Gastroesophageal sphincter (tissue), 4 donors: ENCODE results near the gene OLA1. TPM values are rescaled to one million over a fixed set of nuclear protein-coding genes. Genes with fewer than 3 reads are reported as not detected.

ENCODE experiments used
- ATAC-seq: fragments of 150-250 bp; one replicate; pipeline ENCODE4 v1.9.1; 2016; ENCODE audit warnings: mild to moderate bottlenecking, moderate library complexity
- H3K27ac ChIP-seq, 4 donors: fragments of 200-600 bp; sonication (generic) in 3 of 4; 1 replicate in 3 of 4; 2 replicates in 1 of 4; pipeline ENCODE4 v1.5.1; 2016 to 2019
- H3K27me3 ChIP-seq: fragments of 200-600 bp; sonication (generic); one replicate; pipeline ENCODE4 v1.5.1; 2019
- H3K36me3 ChIP-seq, 2 donors: fragments of 200-600 bp; sonication (generic); one replicate each; pipeline ENCODE4 v1.5.1; 2019; ENCODE audit warnings: control low read depth in 1 of 2
- H3K4me1 ChIP-seq, 3 donors: fragments of 200-600 bp; sonication (generic); 1 replicate in 2 of 3; 2 replicates in 1 of 3; pipeline ENCODE4 v1.5.1; 2016 to 2019; ENCODE audit warnings: control low read depth in 2 of 3
- H3K4me3 ChIP-seq, 2 donors: fragments of 200-600 bp; sonication (generic); one replicate each; pipeline ENCODE4 v1.5.1; 2019; ENCODE audit warnings: mild to moderate bottlenecking in 1 of 2, moderate library complexity in 1 of 2
- H3K9me3 ChIP-seq, 3 donors: fragments of 200-600 bp; sonication (generic); one replicate each; pipeline ENCODE4 v1.5.1; 2017 to 2019; ENCODE audit warnings: control low read depth in 2 of 3
- EP300 ChIP-seq: sonication (generic); formaldehyde crosslinking; IDR thresholded peaks from one replicate; pipeline ENCODE4 v1.6.1; 2017; ENCODE audit warnings: antibody characterized with exemption, mild to moderate bottlenecking
- POLR2A ChIP-seq, 2 donors: fragments of 450-650 bp; IDR thresholded peaks; one replicate each; pipeline ENCODE4 v1.6.1; 2017; ENCODE audit warnings: antibody characterized with exemption in 2 of 2, mild to moderate bottlenecking in 2 of 2, moderate library complexity in 1 of 2
- POLR2AphosphoS5 ChIP-seq: sonication (generic); formaldehyde crosslinking; IDR thresholded peaks from one replicate; pipeline ENCODE4 v1.6.1; 2017; ENCODE audit warnings: antibody characterized with exemption
- WGBS, 2 donors: methylation state at CpG; one replicate each; pipeline ENCODE4 v1.1.5; 2018; ENCODE audit warnings: low coverage in 1 of 2; 5-methylcytosine and 5-hydroxymethylcytosine counted together
- total RNA-seq, 4 donors: library from RNA; depleted of rRNA; stranded (reverse); fragments of >200 nt; gene quantifications; one replicate each; pipeline ENCODE4 v1.1.0, GENCODE V29; 2016
- TF ChIP-seq, protein P1 (sequence below), 4 experiments: fragments of 200-600 bp in 2 of 4; fragments of 450-650 bp in 2 of 4; sonication (generic) in 1 of 4; IDR thresholded peaks; one replicate each; pipeline ENCODE4 v1.5.1; 2017 to 2019; ENCODE audit warnings: antibody characterized with exemption in 4 of 4, mild to moderate bottlenecking in 2 of 4, moderate library complexity in 2 of 4

OLA1 gene
- total RNA-seq, 4 donors from 2014 or later, result 57.1 to 90.4 (median 72.1) TPM

DNA sequence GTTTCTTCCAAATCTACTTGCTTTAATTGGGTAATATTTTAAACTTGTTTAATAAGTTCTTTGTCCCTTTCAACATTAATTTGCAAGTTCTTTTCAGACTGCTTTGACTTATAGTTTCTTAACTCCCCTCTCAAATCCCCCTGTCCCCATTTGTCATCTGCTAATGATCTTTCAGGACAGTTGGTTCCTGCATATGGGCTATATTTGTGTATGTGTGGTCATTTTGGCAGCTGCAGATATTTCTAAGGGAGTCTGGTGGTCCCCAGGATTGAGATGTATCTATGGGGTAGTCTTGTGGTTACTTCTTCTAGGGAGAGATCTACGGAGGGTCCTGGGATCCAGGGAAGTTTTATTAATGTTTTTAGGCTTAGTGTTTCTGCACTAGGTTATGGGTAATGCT, 162.6 kb downstream of the OLA1 start:
- Histone ChIP-seq H3K27ac (no peak overlapping the region), H3K9me3 (no peaks in the 10 kb centered on the region), H3K27me3 (no peaks in the 10 kb centered on the region), H3K4me1 (no peaks in the 10 kb centered on the region), H3K36me3 (no peaks in the 10 kb centered on the region), H3K4me3 (no peak overlapping the region)
- WGBS, 2 donors, result 89% methylated on average over 1 of the region's 1 CpG; no CpG with 5 or more reads in 1 of the 2 donors
- TF ChIP-seq POLR2A (IDR thresholded peaks at IDR 0.05), result no peak
- no peak for TF ChIP-seq POLR2AphosphoS5
- TF ChIP-seq, protein P1, sequence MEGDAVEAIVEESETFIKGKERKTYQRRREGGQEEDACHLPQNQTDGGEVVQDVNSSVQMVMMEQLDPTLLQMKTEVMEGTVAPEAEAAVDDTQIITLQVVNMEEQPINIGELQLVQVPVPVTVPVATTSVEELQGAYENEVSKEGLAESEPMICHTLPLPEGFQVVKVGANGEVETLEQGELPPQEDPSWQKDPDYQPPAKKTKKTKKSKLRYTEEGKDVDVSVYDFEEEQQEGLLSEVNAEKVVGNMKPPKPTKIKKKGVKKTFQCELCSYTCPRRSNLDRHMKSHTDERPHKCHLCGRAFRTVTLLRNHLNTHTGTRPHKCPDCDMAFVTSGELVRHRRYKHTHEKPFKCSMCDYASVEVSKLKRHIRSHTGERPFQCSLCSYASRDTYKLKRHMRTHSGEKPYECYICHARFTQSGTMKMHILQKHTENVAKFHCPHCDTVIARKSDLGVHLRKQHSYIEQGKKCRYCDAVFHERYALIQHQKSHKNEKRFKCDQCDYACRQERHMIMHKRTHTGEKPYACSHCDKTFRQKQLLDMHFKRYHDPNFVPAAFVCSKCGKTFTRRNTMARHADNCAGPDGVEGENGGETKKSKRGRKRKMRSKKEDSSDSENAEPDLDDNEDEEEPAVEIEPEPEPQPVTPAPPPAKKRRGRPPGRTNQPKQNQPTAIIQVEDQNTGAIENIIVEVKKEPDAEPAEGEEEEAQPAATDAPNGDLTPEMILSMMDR (IDR thresholded peaks at IDR 0.05), result no peak
- no peak for TF ChIP-seq EP300
- no peak for ATAC-seq

DNA sequence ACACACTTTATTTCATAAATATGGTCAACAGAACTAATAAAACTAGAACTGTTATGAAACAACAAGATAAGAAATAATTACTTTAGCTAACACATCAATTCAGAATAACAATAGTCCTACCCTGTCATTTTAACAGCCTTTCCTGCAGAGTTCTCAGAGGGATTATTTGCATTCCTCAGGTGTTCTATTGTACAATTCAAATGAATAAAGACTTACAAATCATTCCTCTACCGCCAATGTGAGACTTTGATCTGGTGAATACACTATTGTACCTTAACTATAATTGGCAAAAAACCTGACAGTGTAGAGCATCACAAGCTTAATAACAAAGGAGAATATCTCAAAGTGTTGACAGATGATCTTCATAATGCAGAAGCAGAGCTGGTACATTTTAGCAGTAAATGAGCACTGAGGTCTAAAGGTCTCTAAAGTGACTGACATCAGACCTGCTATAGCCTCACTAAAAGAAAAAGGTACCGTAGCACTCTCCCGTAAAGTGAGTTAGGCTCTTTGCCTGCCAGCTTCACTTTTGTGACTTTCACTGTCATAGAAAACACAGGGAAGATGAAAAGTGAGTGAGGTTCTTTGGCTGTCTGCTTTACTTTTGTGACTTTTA, 164.4 kb downstream of the OLA1 start:
- WGBS, 2 donors, result 88 to 89% methylated on average over 3 of the region's 3 CpGs
- Histone ChIP-seq H3K27ac (no peak overlapping the region), H3K36me3 (no peaks in the 10 kb centered on the region), H3K4me3 (no peak overlapping the region), H3K27me3 (no peaks in the 10 kb centered on the region), H3K9me3 (no peaks in the 10 kb centered on the region), H3K4me1 (no peaks in the 10 kb centered on the region)
- TF ChIP-seq, protein P1 (IDR thresholded peaks at IDR 0.05), result no peak
- no peak for TF ChIP-seq POLR2AphosphoS5
- TF ChIP-seq EP300, result no peak
- TF ChIP-seq POLR2A (IDR thresholded peaks at IDR 0.05), result no peak
- no peak for ATAC-seq

DNA sequence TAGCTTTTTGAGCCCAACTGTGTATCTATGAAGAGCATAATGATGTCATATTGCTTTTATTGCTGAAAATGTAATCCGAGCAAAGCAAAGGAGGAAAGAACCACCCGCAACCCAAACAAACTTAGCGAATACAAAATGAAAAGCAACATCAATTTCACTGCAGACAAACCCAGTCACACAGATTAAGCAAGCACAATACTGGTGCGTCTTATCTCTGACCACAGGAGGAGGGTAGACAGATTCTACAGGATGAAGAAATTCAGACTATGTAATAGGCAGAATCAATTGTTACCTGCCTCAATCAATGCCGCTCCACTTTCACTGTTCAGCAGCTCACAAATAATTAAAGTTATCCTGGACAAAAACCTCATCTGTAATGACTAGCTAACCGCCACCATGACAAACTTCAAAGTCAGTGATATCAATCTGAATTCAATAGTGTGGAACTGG, 167.6 kb downstream of the OLA1 start:
- TF ChIP-seq EP300 (no peak), POLR2A (IDR thresholded peaks at IDR 0.05) (no peak)
- no peak overlapping the region for H3K27ac ChIP-seq
- H3K4me3 ChIP-seq, result no peak overlapping the region
- no peaks in the 10 kb centered on the region for H3K36me3 ChIP-seq
- no peaks in the 10 kb centered on the region for H3K4me1 ChIP-seq
- H3K9me3 ChIP-seq, result no peaks in the 10 kb centered on the region
- WGBS, 2 donors, result 85 to 88% methylated on average over 5 to 6 of the region's 6 CpGs
- no peak for ATAC-seq
- H3K27me3 ChIP-seq, result no peaks in the 10 kb centered on the region

DNA sequence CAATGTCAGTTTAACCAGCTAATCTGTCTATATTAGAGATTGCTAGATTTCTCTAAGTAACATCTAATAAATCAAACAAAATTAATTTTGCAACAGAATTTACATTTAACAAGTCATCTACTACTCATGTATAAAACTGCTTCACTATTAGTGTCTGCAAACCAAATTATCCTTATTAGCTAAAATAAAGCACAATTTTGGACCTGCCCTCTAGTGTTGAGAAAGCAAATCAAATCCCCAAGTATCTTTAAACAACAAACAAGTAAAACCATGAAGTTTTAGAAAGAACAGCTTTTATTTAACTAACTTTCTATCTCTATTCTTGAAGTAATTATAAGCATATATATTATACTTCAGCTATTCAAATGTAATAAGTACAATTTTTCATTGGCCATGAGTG, 170.1 kb downstream of the OLA1 start:
- H3K36me3 ChIP-seq, result peaks cover 0 to 14% of the 10 kb centered on the region in 2 donors
- no peaks in the 10 kb centered on the region for H3K4me1 ChIP-seq
- no peak overlapping the region for H3K4me3 ChIP-seq
- no peaks in the 10 kb centered on the region for H3K9me3 ChIP-seq
- H3K27me3 ChIP-seq, result no peaks in the 10 kb centered on the region
- H3K27ac ChIP-seq, result no peak overlapping the region
- no peak for TF ChIP-seq POLR2A (IDR thresholded peaks at IDR 0.05)
- TF ChIP-seq, protein P1 (IDR thresholded peaks at IDR 0.05), result peak; percentile 19 to 45 (median 31)
- ATAC-seq, result no peak

DNA sequence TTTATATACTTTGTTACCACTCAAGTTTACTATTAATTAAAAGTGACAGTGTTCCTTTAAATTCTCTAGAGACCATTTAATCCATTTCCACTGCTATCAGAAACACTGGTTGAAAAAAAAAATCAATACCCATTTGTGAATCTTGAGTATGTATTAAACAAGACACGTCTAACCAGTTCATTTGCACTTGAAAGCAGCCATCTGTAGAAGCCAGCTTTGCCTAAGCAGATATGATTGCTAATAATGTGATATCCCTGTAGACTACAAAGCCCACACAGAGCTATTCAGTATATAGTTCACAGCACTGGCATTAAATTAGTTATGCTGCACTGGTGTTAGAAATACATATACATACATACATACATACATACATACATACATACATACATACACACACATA, 171.4 kb downstream of the OLA1 start:
- H3K4me1 ChIP-seq, result no peaks in the 10 kb centered on the region
- no peak for ATAC-seq

More for the DNA sequence above, 171.4 kb downstream of the OLA1 start:
- Histone ChIP-seq H3K9me3 (no peaks in the 10 kb centered on the region), H3K27ac (no peak overlapping the region), H3K4me3 (no peak overlapping the region), H3K36me3 (peaks cover 0 to 14% of the 10 kb centered on the region in 2 donors), H3K27me3 (no peaks in the 10 kb centered on the region)
- no peak for TF ChIP-seq POLR2A (IDR thresholded peaks at IDR 0.05)
- no peak for TF ChIP-seq EP300
- no peak for TF ChIP-seq POLR2AphosphoS5
- TF ChIP-seq, protein P1 (IDR thresholded peaks at IDR 0.05), result no peak
- WGBS, 2 donors, result 93 to 96% methylated on average over 1 of the region's 1 CpG
